HG02870 (cell line): Measurements from ENCODE around the gene B4GALT2.

Experiments used
- ATAC-seq: cut with Tn5 transposase; IDR thresholded peaks from one replicate; pipeline ENCODE4 v1.9.1; 2021; ENCODE audit warnings: mild to moderate bottlenecking, moderate library complexity; ENCODE audit not compliant: unreplicated experiment

The B4GALT2 gene

GRCh38 chr1:44000122-44000665, 21.2 kb downstream of the B4GALT2 start:
- no peak for ATAC-seq

- ATAC-seq = no peak
Observed at GRCh38 chr1:44002165-44002564, 23.2 kb downstream of the B4GALT2 start.

GRCh38 chr1:44002606-44003157, 23.7 kb downstream of the B4GALT2 start:
- ATAC-seq = no peak

GRCh38 chr1:44008259-44008658, 29.2 kb downstream of the B4GALT2 start:
- ATAC-seq = no peak

- ATAC-seq = no peak
Observed at GRCh38 chr1:44010935-44011471, 32.0 kb downstream of the B4GALT2 start.

- ATAC-seq = no peak
Observed at GRCh38 chr1:44012404-44012803, 33.4 kb downstream of the B4GALT2 start.

- ATAC-seq = no peak
Observed at GRCh38 chr1:44012941-44013609, 34.1 kb downstream of the B4GALT2 start.

- no peak for ATAC-seq
Observed at GRCh38 chr1:44013949-44014348, 34.9 kb downstream of the B4GALT2 start.

GRCh38 chr1:44014365-44015104, 35.5 kb downstream of the B4GALT2 start:
- ATAC-seq = no peak

GRCh38 chr1:44015206-44015605, 36.2 kb downstream of the B4GALT2 start:
- no peak for ATAC-seq

- ATAC-seq = no peak
Observed at GRCh38 chr1:44016041-44016889, 37.3 kb downstream of the B4GALT2 start.

- ATAC-seq = no peak
Observed at GRCh38 chr1:44016890-44017400, 37.9 kb downstream of the B4GALT2 start.

- no peak for ATAC-seq
Observed at GRCh38 chr1:44019466-44019948, 40.5 kb downstream of the B4GALT2 start.

GRCh38 chr1:44020464-44020863, 41.5 kb downstream of the B4GALT2 start:
- no peak for ATAC-seq

- no peak for ATAC-seq
Observed at GRCh38 chr1:44021156-44021555, 42.1 kb downstream of the B4GALT2 start.

GRCh38 chr1:44021581-44022321, 42.7 kb downstream of the B4GALT2 start:
- no peak for ATAC-seq

- ATAC-seq = no peak
Observed at GRCh38 chr1:44024031-44024902, 45.3 kb downstream of the B4GALT2 start.

- ATAC-seq = no peak
Observed at GRCh38 chr1:44024903-44025525, 46.0 kb downstream of the B4GALT2 start.
